Superior temporal gyrus (tissue), 1 donor: ENCODE results near the gene CACNA1H.
"Not testable (repeated sequence)": the region's sequence is repeated elsewhere in the genome, so short reads cannot be mapped to it uniquely, and the experiment has no call there.

Source experiments
- DNase-seq: peaks from one replicate; pipeline ENCODE4 v3.0.0-alpha.2; 2016; ENCODE audit errors: extremely low spot score

CACNA1H gene

GRCh38 chr16:1224558-1224957 lies 71.7 kb downstream of the CACNA1H start:
- DNase-seq, result no peak

DNA sequence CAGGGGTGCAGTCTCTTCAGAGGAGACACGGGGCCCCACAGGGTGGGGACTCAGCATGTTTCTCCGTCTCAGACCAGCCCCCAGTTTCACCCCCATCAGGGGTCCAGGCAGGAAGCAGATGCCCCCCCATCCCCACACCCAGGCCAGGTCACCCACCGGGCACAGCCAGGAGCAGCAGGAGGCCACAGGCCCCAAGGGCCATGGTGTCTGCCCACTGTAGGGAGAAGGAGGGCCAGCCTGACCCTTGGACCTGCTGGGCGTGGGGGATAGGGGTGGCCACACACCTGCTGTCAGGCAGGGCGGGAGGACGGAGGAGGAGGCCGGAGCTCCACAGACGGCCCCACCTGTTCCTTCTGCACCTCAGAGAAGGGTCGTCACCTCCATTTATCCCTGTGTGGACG lies 72.1 kb downstream of the CACNA1H start, which contains the start of gene TPSG1:
Gene TPSG1 (minus strand): TSS at position 218 of the 401 bp plus-strand sequence. CDS start 16 bp downstream, at position 202.
- no peak for DNase-seq

DNA sequence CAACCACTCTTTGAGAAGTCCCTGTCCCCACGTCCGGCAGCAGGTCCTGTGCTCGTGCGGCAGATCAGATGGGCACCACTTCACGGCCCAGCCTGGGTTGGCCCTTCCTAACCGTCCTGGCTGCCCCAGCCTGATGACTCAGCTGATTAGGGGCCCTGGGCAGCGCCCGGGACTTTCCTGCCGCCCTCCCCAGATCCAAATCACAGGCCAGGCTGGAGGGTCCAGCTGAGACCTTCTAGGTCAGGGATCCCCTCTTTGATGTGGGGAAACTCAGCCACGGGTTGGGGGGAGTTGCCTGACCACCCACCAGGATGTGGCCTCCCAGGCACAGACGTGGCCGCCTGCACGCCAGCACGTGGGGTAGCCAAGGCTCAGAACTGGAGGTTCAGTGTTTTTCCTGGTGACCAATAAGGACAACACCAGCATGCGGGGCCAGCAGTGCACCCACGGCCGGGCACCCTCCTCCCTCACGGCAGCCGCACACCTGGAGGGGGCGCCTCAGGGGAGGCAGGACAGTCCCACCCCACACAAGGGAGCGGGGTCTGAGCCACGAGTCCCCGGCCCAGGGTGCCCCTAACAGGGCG lies 72.9 kb downstream of the CACNA1H start:
- DNase-seq, result not testable (repeated sequence)

DNA sequence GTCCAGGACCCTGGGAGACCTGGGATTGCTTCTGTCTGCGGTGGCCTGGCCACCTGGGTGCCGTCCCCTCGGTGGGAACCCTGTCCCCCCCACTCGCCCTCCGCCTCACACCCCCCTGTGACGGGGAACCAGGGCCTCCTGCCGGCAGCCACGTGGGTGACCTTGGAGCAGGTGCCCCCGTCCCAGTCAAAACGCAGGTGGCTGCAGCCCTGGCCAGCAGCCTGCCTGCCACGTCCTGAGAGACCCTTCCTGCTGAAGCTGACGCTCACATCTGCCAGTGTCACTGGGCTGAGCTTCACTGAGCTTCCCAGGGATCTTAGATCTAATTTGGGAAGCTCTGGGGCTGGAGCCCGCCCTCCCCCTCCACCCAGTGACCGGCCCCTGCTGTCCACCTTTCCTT lies 73.8 kb downstream of the CACNA1H start:
- DNase-seq, result not testable (repeated sequence)

GRCh38 chr16:1228227-1228626 lies 75.3 kb downstream of the CACNA1H start:
- not testable (repeated sequence) for DNase-seq

DNA sequence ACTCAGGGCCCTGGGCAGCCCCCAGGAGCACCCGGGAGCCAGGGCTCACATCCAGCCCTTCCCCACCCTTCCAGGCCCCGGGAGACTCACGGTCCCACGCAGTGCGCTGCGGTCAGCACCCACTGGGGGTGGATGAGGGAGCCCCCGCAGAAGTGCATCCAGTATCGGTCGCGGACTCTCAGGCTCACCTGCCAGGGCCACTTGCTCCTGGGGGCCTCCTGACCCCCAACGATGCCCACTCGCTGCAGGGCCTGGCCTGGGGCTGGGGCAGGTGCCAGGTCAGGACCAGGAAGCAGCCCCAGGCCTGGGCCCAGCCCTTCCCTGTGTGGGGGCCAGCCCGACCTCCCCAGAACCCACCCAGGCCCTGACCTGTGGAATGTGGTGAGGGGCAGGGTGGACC lies 76.6 kb downstream of the CACNA1H start:
- not testable (repeated sequence) for DNase-seq

- not testable (repeated sequence) for DNase-seq
Measured at GRCh38 chr16:1230084-1230470, 77.2 kb downstream of the CACNA1H start, which contains the start of gene TPSB2. Gene TPSB2 (minus strand): TSS chr16:1230184. CDS start chr16:1229951, 233 bp downstream.

GRCh38 chr16:1230471-1231212 lies 77.7 kb downstream of the CACNA1H start:
- not testable (repeated sequence) for DNase-seq

DNA sequence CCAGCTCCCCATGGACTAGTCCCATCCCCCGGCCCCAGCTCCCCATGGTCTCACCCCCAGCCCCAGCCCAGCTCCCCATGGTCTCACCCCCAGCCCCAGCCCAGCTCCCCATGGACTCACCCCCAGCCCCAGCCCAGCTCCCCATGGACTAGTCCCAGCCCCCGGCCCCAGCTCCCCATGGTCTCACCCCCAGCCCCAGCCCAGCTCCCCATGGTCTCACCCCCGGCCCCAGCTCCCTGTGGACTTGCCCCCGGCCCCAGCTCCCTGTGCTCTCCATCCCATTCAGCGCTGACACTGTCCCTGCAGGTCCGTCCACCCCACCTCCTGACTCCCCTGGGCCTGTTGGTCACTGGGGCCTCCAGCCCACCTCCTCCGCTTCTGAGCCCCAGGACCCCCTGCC lies 78.4 kb downstream of the CACNA1H start:
- DNase-seq, result not testable (repeated sequence)

- DNase-seq, result not testable (repeated sequence)
Measured at GRCh38 chr16:1232049-1232748, 79.3 kb downstream of the CACNA1H start.

DNA sequence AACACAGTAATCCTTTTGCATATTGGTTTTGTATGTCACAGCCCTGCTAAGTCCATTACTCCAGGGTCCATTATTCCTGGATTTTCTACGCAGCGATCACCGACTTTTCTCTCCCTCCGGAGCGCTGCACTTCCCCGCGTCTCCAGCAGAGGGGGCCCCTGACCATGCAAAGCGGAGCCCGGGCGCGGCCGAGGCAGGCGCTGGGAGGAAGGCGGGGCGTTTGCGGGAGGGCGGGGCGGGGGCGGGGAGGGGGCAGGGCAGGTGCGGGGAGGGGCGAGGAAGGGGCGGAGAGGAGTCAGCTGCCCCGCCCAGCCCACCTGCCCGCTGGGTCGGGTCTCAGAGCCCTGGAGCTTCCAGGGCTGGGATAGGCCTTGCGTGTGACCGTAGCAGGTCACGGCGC lies 83.8 kb downstream of the CACNA1H start:
- DNase-seq, result not testable (repeated sequence)

DNA sequence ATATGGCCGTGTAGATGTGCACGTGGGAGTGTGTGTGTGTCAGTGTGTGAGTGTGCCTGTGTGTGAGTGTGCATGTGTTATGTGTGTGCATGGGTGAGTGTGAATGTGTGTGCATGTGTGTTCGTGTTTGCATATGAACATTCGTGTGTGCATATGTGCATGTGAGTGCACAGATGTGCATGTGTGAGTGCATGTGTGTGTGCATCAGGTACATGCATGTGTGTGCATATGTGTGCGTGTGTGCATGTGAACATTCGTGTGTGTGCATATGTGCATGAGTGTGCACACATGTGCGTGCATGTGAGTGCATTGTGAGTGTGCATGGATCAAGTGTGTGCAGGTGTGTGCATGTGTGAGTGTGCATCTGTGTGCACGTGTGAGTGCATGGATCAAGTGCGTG lies 85.1 kb downstream of the CACNA1H start:
- DNase-seq, result no peak

GRCh38 chr16:1238909-1239308 lies 86.0 kb downstream of the CACNA1H start:
- not testable (repeated sequence) for DNase-seq

- DNase-seq, result not testable (repeated sequence)
Measured at GRCh38 chr16:1239575-1239974, 86.7 kb downstream of the CACNA1H start.

GRCh38 chr16:1240436-1240835 lies 87.5 kb downstream of the CACNA1H start, which contains the start of gene TPSAB1:
Gene TPSAB1 (plus strand): TSS chr16:1240705. CDS start chr16:1240939, 234 bp downstream.
- DNase-seq, result not testable (repeated sequence)

DNA sequence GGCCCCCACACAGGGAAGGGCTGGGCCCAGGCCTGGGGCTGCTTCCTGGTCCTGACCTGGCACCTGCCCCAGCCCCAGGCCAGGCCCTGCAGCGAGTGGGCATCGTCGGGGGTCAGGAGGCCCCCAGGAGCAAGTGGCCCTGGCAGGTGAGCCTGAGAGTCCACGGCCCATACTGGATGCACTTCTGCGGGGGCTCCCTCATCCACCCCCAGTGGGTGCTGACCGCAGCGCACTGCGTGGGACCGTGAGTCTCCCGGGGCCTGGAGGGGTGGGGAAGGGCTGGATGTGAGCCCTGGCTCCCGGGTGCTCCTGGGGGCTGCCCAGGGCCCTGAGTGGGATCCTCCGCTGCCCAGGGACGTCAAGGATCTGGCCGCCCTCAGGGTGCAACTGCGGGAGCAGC lies 88.2 kb downstream of the CACNA1H start:
- DNase-seq, result not testable (repeated sequence)

DNA sequence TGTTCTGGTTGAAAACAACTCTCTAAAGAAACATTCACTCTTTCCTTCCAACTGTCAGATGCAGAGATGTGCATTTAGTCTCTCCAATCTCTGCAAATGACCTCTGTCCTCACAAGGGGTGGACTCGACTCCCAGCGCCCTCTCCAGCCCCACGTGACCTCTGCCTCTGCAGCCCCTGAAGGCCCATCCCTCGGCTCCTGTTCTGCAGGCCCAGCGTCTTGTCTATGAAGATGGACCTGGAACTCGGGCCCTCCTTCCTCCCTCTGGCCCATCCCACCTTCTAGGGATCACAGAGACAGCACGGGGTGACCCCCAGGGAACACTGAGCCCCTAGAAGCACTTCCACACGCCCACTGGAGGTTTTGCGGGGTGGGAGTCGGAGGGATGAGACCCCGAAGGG lies 90.5 kb downstream of the CACNA1H start:
- DNase-seq, result not testable (repeated sequence)

DNA sequence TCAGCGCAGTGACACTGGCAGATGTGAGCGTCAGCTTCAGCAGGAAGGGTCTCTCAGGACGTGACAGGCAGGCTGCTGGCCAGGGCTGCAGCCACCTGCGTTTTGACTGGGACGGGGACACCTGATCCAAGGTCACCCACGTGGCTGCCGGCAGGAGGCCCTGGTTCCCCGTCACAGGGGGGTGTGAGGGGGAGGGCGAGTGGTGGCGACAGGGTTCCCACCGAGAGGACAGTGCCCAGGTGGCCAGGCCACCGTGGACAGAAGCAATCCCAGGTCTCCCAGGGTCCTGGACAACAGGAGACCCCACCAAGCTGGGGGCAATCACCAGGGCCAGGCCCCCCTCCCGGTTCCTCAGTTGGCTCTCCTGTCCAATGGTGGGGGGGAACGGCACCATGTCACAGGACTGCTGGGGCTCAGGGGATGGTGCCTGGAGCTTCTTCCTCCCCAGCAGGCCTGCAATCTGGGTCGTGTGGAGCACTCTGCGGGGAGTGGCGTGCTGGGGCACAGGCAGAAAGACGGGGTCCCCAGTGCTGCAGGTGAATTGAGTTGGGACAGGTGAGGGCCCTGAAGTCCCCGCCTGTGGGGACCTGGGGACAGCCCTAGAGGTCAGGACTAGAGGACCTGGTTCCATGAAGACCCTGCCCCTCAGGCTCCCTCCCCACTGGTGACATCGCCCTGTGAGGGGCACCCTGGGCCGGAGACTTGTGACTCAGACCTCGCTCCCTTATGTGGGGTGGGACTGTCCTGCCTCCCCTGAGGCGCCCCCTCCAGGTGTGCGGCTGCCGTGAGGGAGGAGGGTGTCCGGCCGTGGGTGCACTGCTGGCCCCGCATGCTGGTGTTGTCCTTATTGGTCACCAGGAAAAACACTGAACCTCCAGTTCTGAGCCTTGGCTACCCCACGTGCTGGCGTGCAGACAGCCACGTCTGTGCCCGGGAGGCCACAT lies 91.3 kb downstream of the CACNA1H start:
- DNase-seq, result not testable (repeated sequence)

GRCh38 chr16:1244881-1245280 lies 92.0 kb downstream of the CACNA1H start:
- DNase-seq, result no peak

DNA sequence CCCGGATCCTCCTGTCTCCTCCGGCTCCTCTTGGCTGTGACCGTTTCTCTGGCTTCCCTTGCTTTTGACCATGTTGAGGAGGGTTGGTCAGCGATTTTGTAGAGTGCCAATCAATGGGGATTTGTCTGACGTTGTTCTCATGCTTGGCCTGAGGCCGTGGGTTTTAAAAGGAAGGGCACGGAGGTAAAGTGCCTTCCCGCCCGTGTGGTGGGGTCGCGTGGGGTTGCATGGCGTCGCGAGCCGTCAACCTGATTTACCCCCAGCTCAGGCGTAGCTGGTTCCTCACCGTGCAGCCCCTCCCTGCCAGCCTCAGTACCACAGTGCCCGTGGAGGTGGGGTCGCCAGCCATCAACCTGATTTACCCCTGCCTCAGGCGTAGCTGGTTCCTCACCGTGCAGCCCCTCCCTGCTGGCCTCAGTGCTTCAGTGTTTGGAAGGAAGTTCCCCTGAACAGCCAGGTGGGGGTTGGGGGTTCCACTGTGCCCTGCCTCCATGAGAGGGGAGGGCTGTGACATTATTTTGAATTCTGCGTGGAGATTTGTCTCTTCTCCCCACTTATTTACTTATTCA lies 92.6 kb downstream of the CACNA1H start:
- DNase-seq, result no peak
